Measurements from ENCODE around the gene PTPRD. TPM values are rescaled to one million over a fixed set of nuclear protein-coding genes. Genes with fewer than 3 reads are reported as not detected.
A peak's percentile ranks its signal among the peaks of the same experiment; 100 is the strongest.
"Not testable (repeated sequence)": the region's sequence is repeated elsewhere in the genome, so short reads cannot be mapped to it uniquely, and the experiment has no call there.

PTPRD gene
- total RNA-seq, 1 experiment from 2014 or later, result not detected

DNA sequence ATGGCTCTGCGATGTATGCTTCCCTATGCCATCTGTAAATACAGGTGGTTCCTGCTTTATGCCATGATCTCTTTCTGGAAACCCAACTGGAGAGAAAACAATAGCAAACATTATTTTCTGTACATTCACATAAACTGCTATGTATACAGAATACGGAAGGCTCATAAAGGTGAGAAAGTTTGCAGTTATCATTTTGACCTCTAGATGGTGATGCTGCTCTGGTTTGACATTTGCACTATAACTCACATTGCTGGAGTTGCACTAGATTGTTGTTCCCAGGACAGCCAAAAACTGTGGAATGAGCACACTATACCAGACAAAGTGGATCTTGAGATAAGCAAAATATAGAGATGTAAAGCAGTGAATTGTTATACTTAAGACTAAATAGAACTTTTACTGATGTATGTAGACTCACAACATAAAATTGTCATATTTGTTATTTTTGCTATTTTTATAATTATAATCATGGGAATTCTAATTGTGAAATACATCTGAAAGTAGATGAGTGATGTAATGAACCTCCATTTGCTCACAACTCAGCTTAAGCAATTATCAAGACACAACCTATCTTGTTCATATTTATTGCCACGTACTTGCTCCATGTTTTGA lies 246.5 kb downstream of the PTPRD start:
- TF ChIP-seq, protein P1, sequence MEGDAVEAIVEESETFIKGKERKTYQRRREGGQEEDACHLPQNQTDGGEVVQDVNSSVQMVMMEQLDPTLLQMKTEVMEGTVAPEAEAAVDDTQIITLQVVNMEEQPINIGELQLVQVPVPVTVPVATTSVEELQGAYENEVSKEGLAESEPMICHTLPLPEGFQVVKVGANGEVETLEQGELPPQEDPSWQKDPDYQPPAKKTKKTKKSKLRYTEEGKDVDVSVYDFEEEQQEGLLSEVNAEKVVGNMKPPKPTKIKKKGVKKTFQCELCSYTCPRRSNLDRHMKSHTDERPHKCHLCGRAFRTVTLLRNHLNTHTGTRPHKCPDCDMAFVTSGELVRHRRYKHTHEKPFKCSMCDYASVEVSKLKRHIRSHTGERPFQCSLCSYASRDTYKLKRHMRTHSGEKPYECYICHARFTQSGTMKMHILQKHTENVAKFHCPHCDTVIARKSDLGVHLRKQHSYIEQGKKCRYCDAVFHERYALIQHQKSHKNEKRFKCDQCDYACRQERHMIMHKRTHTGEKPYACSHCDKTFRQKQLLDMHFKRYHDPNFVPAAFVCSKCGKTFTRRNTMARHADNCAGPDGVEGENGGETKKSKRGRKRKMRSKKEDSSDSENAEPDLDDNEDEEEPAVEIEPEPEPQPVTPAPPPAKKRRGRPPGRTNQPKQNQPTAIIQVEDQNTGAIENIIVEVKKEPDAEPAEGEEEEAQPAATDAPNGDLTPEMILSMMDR (conservative IDR thresholded peaks at IDR 0.05; ENCODE audit: low read depth, low read length), result peak; percentile 80
- no peak for TF ChIP-seq EZH2 (IDR thresholded peaks at IDR 0.05; ENCODE audit: borderline replicate concordance, low read depth, low read length, poor library complexity, severe bottlenecking)
- H3K4me1 ChIP-seq (ENCODE audit: insufficient read depth, low read length, poor library complexity, severe bottlenecking), result no peaks in the 10 kb centered on the region
- H3K36me3 ChIP-seq (ENCODE audit: insufficient read depth, low read length, poor library complexity, severe bottlenecking), result no peaks in the 10 kb centered on the region
- peak; percentile 60 for DNase-seq (ENCODE audit: low spot score)
- H3K9me3 ChIP-seq (ENCODE audit: low read depth, low read length, poor library complexity, severe bottlenecking), result no peaks in the 10 kb centered on the region
- no peaks in the 10 kb centered on the region for H3K27me3 ChIP-seq (replicated peaks; ENCODE audit: insufficient read depth, low read depth, low read length, poor library complexity)
- POLR2A ChIA-PET (ENCODE audit: low non-redundant PET), result no interaction called here
- intact Hi-C loops (cut with micrococcal nuclease; ENCODE audit: unreplicated experiment), result loop anchor here (1.0 to 10.0 kb wide), 6 partner anchors 161 to 1959 kb away; partner anchors contain the start of gene PTPRD
- no peak overlapping the region for H3K4me3 ChIP-seq (ENCODE audit: low read depth, low read length, poor library complexity, severe bottlenecking)
- CTCF ChIA-PET, result no interaction called here
- no TSS peak for BruUV-seq (replicated peaks)
- no peak overlapping the region for H3K27ac ChIP-seq (ENCODE audit: low read depth, low read length, poor library complexity, severe bottlenecking)

DNA sequence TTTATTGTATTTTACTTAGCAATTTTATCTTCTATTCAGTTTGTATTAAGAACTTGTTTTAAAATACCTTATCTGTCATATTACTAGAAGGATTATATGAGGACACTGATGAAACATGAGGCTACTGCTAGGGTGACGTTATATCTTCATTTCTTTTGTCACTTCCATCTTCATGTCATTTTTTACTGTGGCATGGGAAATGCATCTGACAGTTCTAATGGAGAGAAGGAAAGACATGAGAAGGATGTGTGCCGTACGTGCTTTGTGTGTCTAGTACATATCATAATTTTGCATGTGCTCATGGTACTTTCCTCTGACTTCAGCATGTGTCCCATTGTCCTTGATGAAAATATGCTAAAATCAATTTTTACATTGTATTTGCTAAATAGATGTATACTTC lies 258.2 kb downstream of the PTPRD start:
- DNase-seq (ENCODE audit: low spot score), result no peak
- no TSS peak for BruUV-seq (replicated peaks)
- H3K4me1 ChIP-seq (ENCODE audit: insufficient read depth, low read length, poor library complexity, severe bottlenecking), result no peaks in the 10 kb centered on the region

DNA sequence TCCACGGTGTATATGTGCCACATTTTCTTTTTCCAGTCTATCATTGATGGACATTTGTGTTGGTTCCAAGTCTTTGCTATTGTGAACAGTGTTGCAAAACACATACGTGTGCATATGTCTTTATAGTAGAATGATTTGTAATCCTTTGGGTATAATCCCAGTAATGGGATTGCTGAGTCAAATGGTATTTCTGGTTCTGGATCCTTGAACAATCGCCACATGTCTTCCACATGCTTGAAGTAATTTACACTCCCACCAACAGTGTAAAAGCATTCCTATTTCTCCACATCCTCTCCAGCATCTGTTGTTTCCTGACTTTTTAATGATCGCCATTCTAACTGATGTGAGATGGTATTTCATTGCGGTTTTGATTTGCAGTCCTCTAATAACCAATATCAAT lies 267.2 kb downstream of the PTPRD start:
- H3K36me3 ChIP-seq (ENCODE audit: insufficient read depth, low read length, poor library complexity, severe bottlenecking); BruUV-seq (replicated peaks); H3K4me1 ChIP-seq (ENCODE audit: insufficient read depth, low read length, poor library complexity, severe bottlenecking); H3K4me3 ChIP-seq (ENCODE audit: low read depth, low read length, poor library complexity, severe bottlenecking); H3K27ac ChIP-seq (ENCODE audit: low read depth, low read length, poor library complexity, severe bottlenecking); DNase-seq (ENCODE audit: low spot score); H3K9me3 ChIP-seq (ENCODE audit: low read depth, low read length, poor library complexity, severe bottlenecking); intact Hi-C loops (cut with micrococcal nuclease; ENCODE audit: unreplicated experiment); CTCF ChIA-PET; H3K27me3 ChIP-seq (replicated peaks; ENCODE audit: insufficient read depth, low read depth, low read length, poor library complexity): not testable (repeated sequence)
- POLR2A ChIA-PET (ENCODE audit: low non-redundant PET), result interaction anchor here (0.6 kb wide), 1 partner anchor 17 kb away, joined by 4 read pairs; no protein-coding TSS in a partner anchor

More for the DNA sequence above, 258.2 kb downstream of the PTPRD start:
- TF ChIP-seq EZH2 (IDR thresholded peaks at IDR 0.05; ENCODE audit: borderline replicate concordance, low read depth, low read length, poor library complexity, severe bottlenecking), result no peak
- TF ChIP-seq, protein P1 (conservative IDR thresholded peaks at IDR 0.05; ENCODE audit: low read depth, low read length), result no peak
- H3K9me3 ChIP-seq (ENCODE audit: low read depth, low read length, poor library complexity, severe bottlenecking), result no peaks in the 10 kb centered on the region
- CTCF ChIA-PET, result no interaction called here
- POLR2A ChIA-PET (ENCODE audit: low non-redundant PET), result no interaction called here
- no peak overlapping the region for H3K4me3 ChIP-seq (ENCODE audit: low read depth, low read length, poor library complexity, severe bottlenecking)
- intact Hi-C loops (cut with micrococcal nuclease; ENCODE audit: unreplicated experiment), result no loop called here
- H3K27me3 ChIP-seq (replicated peaks; ENCODE audit: insufficient read depth, low read depth, low read length, poor library complexity), result no peaks in the 10 kb centered on the region
- no peaks in the 10 kb centered on the region for H3K36me3 ChIP-seq (ENCODE audit: insufficient read depth, low read length, poor library complexity, severe bottlenecking)
- H3K27ac ChIP-seq (ENCODE audit: low read depth, low read length, poor library complexity, severe bottlenecking), result no peak overlapping the region

DNA sequence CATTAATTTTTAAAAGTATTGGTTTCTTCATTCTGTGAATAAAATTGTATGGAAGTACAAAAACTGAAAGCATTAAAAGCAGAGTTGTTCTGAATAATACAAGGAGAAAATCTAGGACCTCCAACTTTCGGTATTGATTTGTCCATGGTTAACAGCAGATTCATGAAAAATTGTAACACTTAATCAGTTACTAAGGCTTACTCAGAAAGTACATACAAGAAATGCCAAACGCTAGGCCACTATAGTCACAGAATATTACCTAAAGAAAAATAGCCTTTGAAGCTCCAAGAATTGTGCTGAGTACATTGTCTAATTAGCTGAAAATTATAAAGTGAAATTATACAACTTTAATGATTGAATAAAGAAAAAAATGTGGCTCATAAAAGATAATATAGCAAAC lies 271.7 kb downstream of the PTPRD start:
- DNase-seq (ENCODE audit: low spot score), result no peak
- Histone ChIP-seq H3K27me3 (replicated peaks; ENCODE audit: insufficient read depth, low read depth, low read length, poor library complexity) (no peaks in the 10 kb centered on the region), H3K36me3 (ENCODE audit: insufficient read depth, low read length, poor library complexity, severe bottlenecking) (no peaks in the 10 kb centered on the region), H3K4me3 (ENCODE audit: low read depth, low read length, poor library complexity, severe bottlenecking) (no peak overlapping the region), H3K27ac (ENCODE audit: low read depth, low read length, poor library complexity, severe bottlenecking) (no peak overlapping the region), H3K9me3 (ENCODE audit: low read depth, low read length, poor library complexity, severe bottlenecking) (no peaks in the 10 kb centered on the region), H3K4me1 (ENCODE audit: insufficient read depth, low read length, poor library complexity, severe bottlenecking) (no peaks in the 10 kb centered on the region)
- CTCF ChIA-PET, result no interaction called here
- intact Hi-C loops (cut with micrococcal nuclease; ENCODE audit: unreplicated experiment), result no loop called here
- TF ChIP-seq, protein P1 (conservative IDR thresholded peaks at IDR 0.05; ENCODE audit: low read depth, low read length), result no peak
- no peak for TF ChIP-seq EZH2 (IDR thresholded peaks at IDR 0.05; ENCODE audit: borderline replicate concordance, low read depth, low read length, poor library complexity, severe bottlenecking)
- POLR2A ChIA-PET (ENCODE audit: low non-redundant PET), result no interaction called here
- BruUV-seq (replicated peaks), result no TSS peak
